ENCODE data around the gene ZNF653.

The ZNF653 gene

DNA sequence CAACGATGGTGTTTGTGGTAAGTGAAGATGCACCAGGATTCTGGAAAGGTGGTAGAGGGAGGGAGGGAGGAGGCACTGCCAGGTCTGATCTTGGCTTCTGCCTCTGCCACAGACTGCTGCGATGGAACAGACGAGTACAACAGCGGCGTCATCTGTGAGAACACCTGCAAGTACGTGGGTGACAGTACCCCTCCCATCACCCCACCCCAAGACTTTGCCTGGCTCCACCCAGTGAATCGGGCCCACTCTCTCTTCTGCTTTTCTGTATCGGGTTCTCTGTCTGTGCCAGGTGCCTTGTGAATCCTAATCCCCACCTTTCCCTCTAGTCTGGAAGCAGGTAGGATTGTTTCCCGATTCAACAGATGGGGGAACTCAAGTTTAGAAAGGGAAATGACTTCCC lies 67.7 kb downstream of the ZNF653 start:
- Histone ChIP-seq H4K91ac (ENCODE audit: low read length) (no peak overlapping the region), H3K4me1 (ENCODE audit: control insufficient read depth, insufficient read depth, low read depth, low read length) (peaks cover 13% of the 10 kb centered on the region), H3K23ac (ENCODE audit: low read length in 2 of 2) (no peak overlapping the region), H2BK5ac (ENCODE audit: low read depth, low read length, poor library complexity, severe bottlenecking) (no peak overlapping the region), H3K9me3 (ENCODE audit: control insufficient read depth, low read length) (no peaks in the 10 kb centered on the region), H3K18ac (ENCODE audit: low read depth in 1 of 2, low read length in 2 of 2) (no peak overlapping the region), H2BK12ac (ENCODE audit: low read length in 2 of 2) (peak overlapping the region in 1 of 2 experiments; percentile 14), H3K79me1 (replicated peaks; ENCODE audit: low read length, poor library complexity, severe bottlenecking) (peaks cover 45% of the 10 kb centered on the region), H3K4me2 (ENCODE audit: low read length, poor library complexity, severe bottlenecking) (no peak overlapping the region), H3K14ac (ENCODE audit: low read length in 2 of 2) (no peak overlapping the region), H2AFZ (ENCODE audit: low read depth, low read length) (no peak overlapping the region), H2AK5ac (ENCODE audit: low read length, severe bottlenecking) (no peak overlapping the region), H3K4ac (ENCODE audit: low read depth in 1 of 2, low read length in 2 of 2) (no peak overlapping the region), H3K36me3 (ENCODE audit: control insufficient read depth in 1 of 2, insufficient read depth in 2 of 2, low read depth in 1 of 2, low read length in 2 of 2) (peaks cover 56 to 58% of the 10 kb centered on the region in 2 experiments), H3K27me3 (ENCODE audit: control insufficient read depth in 1 of 2, insufficient read depth in 1 of 2, low read length in 2 of 2) (no peaks in the 10 kb centered on the region), H4K8ac (ENCODE audit: low read length) (no peak overlapping the region), H3K27ac (ENCODE audit: low read length, poor library complexity, severe bottlenecking) (no peak overlapping the region), H2BK120ac (ENCODE audit: low read depth, low read length) (no peak overlapping the region), H2BK15ac (ENCODE audit: low read depth, poor library complexity, severe bottlenecking) (no peak overlapping the region), H3K9ac (ENCODE audit: low read length) (no peak overlapping the region), H3K4me3 (ENCODE audit: insufficient read depth in 1 of 2, low read depth in 1 of 2, low read length in 2 of 2) (no peak overlapping the region)
- WGBS, result 96% methylated on average over 8 of the region's 9 CpGs
- DNase-seq, result no peak

DNA sequence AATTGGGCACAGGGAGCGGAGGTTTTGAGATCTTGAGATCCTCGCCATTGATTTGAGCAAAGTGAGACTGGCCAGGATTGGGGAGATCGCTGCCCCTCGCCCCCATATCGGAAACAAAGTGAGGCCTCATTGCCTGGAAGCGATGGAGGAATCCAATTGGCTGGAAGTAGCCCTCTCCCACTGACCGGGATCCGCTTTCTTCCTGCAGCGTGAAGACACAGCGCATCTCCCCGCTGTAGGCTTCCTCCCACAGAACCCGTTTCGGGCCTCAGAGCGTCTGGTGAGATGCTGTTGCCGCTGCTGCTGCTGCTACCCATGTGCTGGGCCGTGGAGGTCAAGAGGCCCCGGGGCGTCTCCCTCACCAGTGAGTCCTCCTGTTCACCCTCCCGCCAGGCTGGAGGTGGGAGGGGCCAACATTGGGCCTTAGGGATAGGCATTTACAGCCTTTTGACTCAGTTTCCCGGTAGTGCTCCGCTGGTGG lies 69.8 kb downstream of the ZNF653 start:
- 8% methylated on average over 21 of the region's 21 CpGs for WGBS

DNA sequence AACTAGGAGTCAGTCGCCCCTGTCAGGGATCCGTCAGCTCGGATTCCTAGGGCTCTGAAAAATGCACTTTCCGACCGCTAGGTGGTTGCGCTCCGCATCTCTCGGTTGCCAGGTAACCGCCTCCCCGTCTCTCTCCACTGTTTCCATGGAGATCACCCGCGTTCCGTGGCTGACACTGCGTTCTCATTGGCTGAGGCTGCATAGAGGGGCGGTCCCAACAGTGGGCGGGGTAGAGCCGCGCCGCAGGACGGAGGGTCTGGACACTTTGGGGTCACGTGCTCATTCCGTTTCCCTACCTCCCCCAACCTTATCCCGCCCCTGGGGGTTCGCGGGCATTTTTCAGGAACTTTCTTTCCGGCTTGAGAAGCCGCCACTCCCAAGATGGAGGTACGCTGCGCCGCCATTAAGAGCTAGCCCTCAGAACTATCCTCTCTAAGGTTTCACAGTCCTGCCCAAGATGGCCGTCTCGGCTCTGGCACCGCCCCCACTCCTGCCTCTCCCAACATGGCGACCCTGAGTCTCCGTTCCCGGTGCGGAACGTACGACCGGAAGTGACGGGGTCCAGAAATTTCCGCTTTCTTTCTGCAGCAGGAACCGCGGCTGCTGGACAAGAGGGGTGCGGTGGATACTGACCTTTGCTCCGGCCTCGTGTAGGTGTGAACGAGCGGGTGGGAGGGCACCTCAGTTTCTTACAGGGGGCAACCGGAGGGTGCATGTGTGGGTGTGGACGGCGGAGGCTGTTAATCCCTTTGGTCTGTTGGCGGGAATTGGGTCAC lies 70.4 kb downstream of the ZNF653 start, which contains the start of the genes ODAD3 and PRKCSH:
TSS of gene ODAD3 (minus strand) at position 65 of the 776 bp plus-strand sequence. CDS start 105 bp downstream, outside the sequence.
TSS of gene PRKCSH (plus strand) at position 579 of the 776 bp plus-strand sequence. CDS start 483 bp downstream, outside the sequence.
- Histone ChIP-seq H2AK5ac (ENCODE audit: low read length, severe bottlenecking) (no peak within 1 kb of the TSS), H3K27me3 (ENCODE audit: control insufficient read depth in 1 of 2, insufficient read depth in 1 of 2, low read length in 2 of 2) (no peaks in the 10 kb centered on the region), H2BK120ac (ENCODE audit: low read depth, low read length) (no peak within 1 kb of the TSS)

More for the DNA sequence above, 69.8 kb downstream of the ZNF653 start:
- Histone ChIP-seq H3K23ac (ENCODE audit: low read length in 2 of 2) (peak overlapping the region in 1 of 2 experiments; percentile 92), H3K27ac (ENCODE audit: low read length, poor library complexity, severe bottlenecking) (peak overlapping the region; percentile 45), H3K14ac (ENCODE audit: low read length in 2 of 2) (peak overlapping the region in 1 of 2 experiments; percentile 19), H2BK12ac (ENCODE audit: low read length in 2 of 2) (no peak overlapping the region), H4K91ac (ENCODE audit: low read length) (peak overlapping the region; percentile 30), H2BK120ac (ENCODE audit: low read depth, low read length) (no peak overlapping the region), H2AK5ac (ENCODE audit: low read length, severe bottlenecking) (no peak overlapping the region), H3K27me3 (ENCODE audit: control insufficient read depth in 1 of 2, insufficient read depth in 1 of 2, low read length in 2 of 2) (no peaks in the 10 kb centered on the region), H2BK15ac (ENCODE audit: low read depth, poor library complexity, severe bottlenecking) (no peak overlapping the region), H3K36me3 (ENCODE audit: control insufficient read depth in 1 of 2, insufficient read depth in 2 of 2, low read depth in 1 of 2, low read length in 2 of 2) (peaks cover 39 to 41% of the 10 kb centered on the region in 2 experiments), H2AFZ (ENCODE audit: low read depth, low read length) (no peak overlapping the region), H3K4me2 (ENCODE audit: low read length, poor library complexity, severe bottlenecking) (peak overlapping the region; percentile 91), H3K9ac (ENCODE audit: low read length) (peak overlapping the region; percentile 95), H3K4me3 (ENCODE audit: insufficient read depth in 1 of 2, low read depth in 1 of 2, low read length in 2 of 2) (peak overlapping the region; percentile 82 to 99), H4K8ac (ENCODE audit: low read length) (peak overlapping the region; percentile 82), H3K18ac (ENCODE audit: low read depth in 1 of 2, low read length in 2 of 2) (peak overlapping the region; percentile 2 to 81), H3K9me3 (ENCODE audit: control insufficient read depth, low read length) (no peaks in the 10 kb centered on the region), H2BK5ac (ENCODE audit: low read depth, low read length, poor library complexity, severe bottlenecking) (no peak overlapping the region), H3K4ac (ENCODE audit: low read depth in 1 of 2, low read length in 2 of 2) (peak overlapping the region in 1 of 2 experiments; percentile 81), H3K4me1 (ENCODE audit: control insufficient read depth, insufficient read depth, low read depth, low read length) (peaks cover 13% of the 10 kb centered on the region), H3K79me1 (replicated peaks; ENCODE audit: low read length, poor library complexity, severe bottlenecking) (peaks cover 29% of the 10 kb centered on the region)
- DNase-seq, result peak; percentile 54

DNA sequence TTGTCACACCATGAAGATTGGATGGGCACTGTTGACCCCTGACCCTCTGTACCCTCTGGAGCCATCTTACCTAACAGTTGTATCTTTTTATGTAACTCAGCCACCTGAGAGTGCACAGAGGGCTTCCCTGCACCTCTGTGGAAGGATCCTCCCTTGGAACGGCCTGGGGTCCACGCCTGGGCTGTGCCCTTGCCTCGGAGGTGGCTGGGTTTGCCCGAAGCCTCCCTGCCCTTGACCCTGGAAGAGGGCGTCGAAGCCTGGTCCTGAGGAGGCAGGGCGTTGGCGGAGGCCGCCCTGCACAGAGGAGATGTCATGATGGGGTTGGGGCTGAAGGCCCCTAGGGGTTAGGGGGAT lies 71.0 kb downstream of the ZNF653 start:
- H3K9ac ChIP-seq (ENCODE audit: low read length), result peak overlapping the region; percentile 95
- WGBS, result 19% methylated on average over 8 of the region's 9 CpGs
- H3K4ac ChIP-seq (ENCODE audit: low read depth in 1 of 2, low read length in 2 of 2), result peak overlapping the region; percentile 72 to 98
- H3K27ac ChIP-seq (ENCODE audit: low read length, poor library complexity, severe bottlenecking), result peak overlapping the region; percentile 68
- DNase-seq, result no peak
- H2BK12ac ChIP-seq (ENCODE audit: low read length in 2 of 2), result peak overlapping the region; percentile 87 to 91
- H2AFZ ChIP-seq (ENCODE audit: low read depth, low read length), result peak overlapping the region; percentile 98
- peaks cover 13% of the 10 kb centered on the region for H3K4me1 ChIP-seq (ENCODE audit: control insufficient read depth, insufficient read depth, low read depth, low read length)
- peak overlapping the region; percentile 92 for H4K91ac ChIP-seq (ENCODE audit: low read length)
- no peak overlapping the region for H2AK5ac ChIP-seq (ENCODE audit: low read length, severe bottlenecking)
- peak overlapping the region in 1 of 2 experiments; percentile 69 for H3K14ac ChIP-seq (ENCODE audit: low read length in 2 of 2)
- peaks cover 22% of the 10 kb centered on the region for H3K79me1 ChIP-seq (replicated peaks; ENCODE audit: low read length, poor library complexity, severe bottlenecking)
- peak overlapping the region; percentile 95 for H4K8ac ChIP-seq (ENCODE audit: low read length)
- H3K9me3 ChIP-seq (ENCODE audit: control insufficient read depth, low read length), result no peaks in the 10 kb centered on the region
- peak overlapping the region; percentile 49 to 99 for H3K4me3 ChIP-seq (ENCODE audit: insufficient read depth in 1 of 2, low read depth in 1 of 2, low read length in 2 of 2)
- H3K23ac ChIP-seq (ENCODE audit: low read length in 2 of 2), result peak overlapping the region in 1 of 2 experiments; percentile 24
- H2BK120ac ChIP-seq (ENCODE audit: low read depth, low read length), result no peak overlapping the region
- H3K36me3 ChIP-seq (ENCODE audit: control insufficient read depth in 1 of 2, insufficient read depth in 2 of 2, low read depth in 1 of 2, low read length in 2 of 2), result peaks cover 29 to 31% of the 10 kb centered on the region in 2 experiments
- peak overlapping the region; percentile 75 to 84 for H3K18ac ChIP-seq (ENCODE audit: low read depth in 1 of 2, low read length in 2 of 2)
- no peak overlapping the region for H2BK5ac ChIP-seq (ENCODE audit: low read depth, low read length, poor library complexity, severe bottlenecking)
- H3K4me2 ChIP-seq (ENCODE audit: low read length, poor library complexity, severe bottlenecking), result peak overlapping the region; percentile 87
- H2BK15ac ChIP-seq (ENCODE audit: low read depth, poor library complexity, severe bottlenecking), result peak overlapping the region; percentile 76
- no peaks in the 10 kb centered on the region for H3K27me3 ChIP-seq (ENCODE audit: control insufficient read depth in 1 of 2, insufficient read depth in 1 of 2, low read length in 2 of 2)

More for the DNA sequence above, 70.4 kb downstream of the ZNF653 start, which contains the start of the genes ODAD3 and PRKCSH:
- peak within 1 kb of the TSS; percentile 81 to 98 for H3K4ac ChIP-seq (ENCODE audit: low read depth in 1 of 2, low read length in 2 of 2)
- H4K8ac ChIP-seq (ENCODE audit: low read length), result peak within 1 kb of the TSS; percentile 95
- H3K14ac ChIP-seq (ENCODE audit: low read length in 2 of 2), result peak within 1 kb of the TSS in 1 of 2 experiments; percentile 92
- peaks cover 13% of the 10 kb centered on the region for H3K4me1 ChIP-seq (ENCODE audit: control insufficient read depth, insufficient read depth, low read depth, low read length)
- DNase-seq, result peak; percentile 100
- peak within 1 kb of the TSS; percentile 91 for H3K4me2 ChIP-seq (ENCODE audit: low read length, poor library complexity, severe bottlenecking)
- peak within 1 kb of the TSS in 1 of 2 experiments; percentile 92 for H3K23ac ChIP-seq (ENCODE audit: low read length in 2 of 2)
- peaks cover 25% of the 10 kb centered on the region for H3K79me1 ChIP-seq (replicated peaks; ENCODE audit: low read length, poor library complexity, severe bottlenecking)
- H3K18ac ChIP-seq (ENCODE audit: low read depth in 1 of 2, low read length in 2 of 2), result peak within 1 kb of the TSS; percentile 75 to 84
- H3K9ac ChIP-seq (ENCODE audit: low read length), result peak within 1 kb of the TSS; percentile 95
- H4K91ac ChIP-seq (ENCODE audit: low read length), result peak within 1 kb of the TSS; percentile 92
- H3K4me3 ChIP-seq (ENCODE audit: insufficient read depth in 1 of 2, low read depth in 1 of 2, low read length in 2 of 2), result peak within 1 kb of the TSS; percentile 82 to 99
- peak within 1 kb of the TSS; percentile 98 for H2AFZ ChIP-seq (ENCODE audit: low read depth, low read length)
- no peak within 1 kb of the TSS for H2BK5ac ChIP-seq (ENCODE audit: low read depth, low read length, poor library complexity, severe bottlenecking)
- H3K36me3 ChIP-seq (ENCODE audit: control insufficient read depth in 1 of 2, insufficient read depth in 2 of 2, low read depth in 1 of 2, low read length in 2 of 2), result peaks cover 33 to 35% of the 10 kb centered on the region in 2 experiments
- under 1% methylated on average over 53 of the region's 53 CpGs for WGBS
- peak within 1 kb of the TSS; percentile 87 to 91 for H2BK12ac ChIP-seq (ENCODE audit: low read length in 2 of 2)
- peak within 1 kb of the TSS; percentile 76 for H2BK15ac ChIP-seq (ENCODE audit: low read depth, poor library complexity, severe bottlenecking)
- H3K27ac ChIP-seq (ENCODE audit: low read length, poor library complexity, severe bottlenecking), result peak within 1 kb of the TSS; percentile 68
- H3K9me3 ChIP-seq (ENCODE audit: control insufficient read depth, low read length), result no peaks in the 10 kb centered on the region
